Measurements from ENCODE around the gene ZNF497.

DNA sequence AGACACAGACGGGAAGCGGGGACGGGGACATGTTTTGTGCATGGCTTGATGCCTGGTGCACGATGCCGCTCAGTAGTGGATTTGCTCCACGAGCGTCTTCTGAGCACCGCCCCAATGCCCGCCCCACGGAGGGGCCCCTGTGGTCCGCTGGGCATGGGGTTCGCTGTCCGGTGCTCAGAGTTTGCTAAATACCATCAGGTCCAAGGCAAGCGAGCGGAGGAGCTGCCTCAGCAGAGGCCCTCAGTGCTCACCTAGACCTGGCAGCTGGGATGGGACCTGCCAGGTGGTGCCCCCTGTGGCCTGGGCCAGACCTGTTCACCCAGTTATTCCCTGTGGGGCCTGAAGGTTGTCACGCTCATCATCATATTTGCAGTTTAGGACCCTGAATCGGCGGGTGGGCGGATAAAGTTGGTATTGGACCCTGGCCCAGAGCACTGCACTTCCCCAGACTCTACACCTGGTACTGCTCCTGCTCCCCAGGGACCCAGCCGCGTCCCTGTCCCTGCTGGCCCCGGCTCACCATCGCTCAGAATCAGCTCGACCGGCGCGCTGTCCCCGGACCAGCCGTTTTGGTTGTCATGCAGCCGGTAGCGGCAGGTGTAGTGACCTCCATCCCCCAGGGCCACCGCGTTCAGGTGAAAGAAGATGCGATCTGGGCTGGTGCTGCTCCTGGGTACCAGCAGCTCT lies 11.5 kb downstream of the ZNF497 start:
- TF ChIP-seq RAD21 (IDR thresholded peaks at IDR 0.05; ENCODE audit: low read depth) (no peak), EP300 (IDR thresholded peaks at IDR 0.05; ENCODE audit: borderline replicate concordance) (no peak), FOXM1 (IDR thresholded peaks at IDR 0.05; ENCODE audit: borderline replicate concordance, low read depth) (no peak), CEBPB (IDR thresholded peaks at IDR 0.05) (no peak), REST (IDR thresholded peaks at IDR 0.05; ENCODE audit: low read depth) (no peak), CREB1 (IDR thresholded peaks at IDR 0.05; ENCODE audit: low read depth) (no peak), TCF12 (IDR thresholded peaks at IDR 0.05; ENCODE audit: low read depth) (no peak), MAX (IDR thresholded peaks at IDR 0.05) (no peak), EGR1 (IDR thresholded peaks at IDR 0.05) (no peak), TAF1 (IDR thresholded peaks at IDR 0.05; ENCODE audit: low read depth) (no peak), ZBTB7A (IDR thresholded peaks at IDR 0.05; ENCODE audit: low read depth) (no peak)

All from Ishikawa (cell line).